ENCODE data around the gene USP20.

USP20 gene

GRCh38 chr9:129888293-129889121, 53.2 kb downstream of the USP20 start:
- in situ Hi-C loops (cut with MboI; ENCODE audit: low sequenced_read_pairs), result loop anchor here (25.0 kb wide), 1 partner anchor 349 kb away; no protein-coding TSS in a partner anchor

- in situ Hi-C loops (cut with MboI; ENCODE audit: low sequenced_read_pairs), result loop anchor here (25.0 kb wide), 1 partner anchor 348 kb away; no protein-coding TSS in a partner anchor
Observed at GRCh38 chr9:129889122-129889940, 54.1 kb downstream of the USP20 start.

- in situ Hi-C loops (cut with MboI; ENCODE audit: low sequenced_read_pairs), result loop anchor here (25.0 kb wide), 1 partner anchor 347 kb away; no protein-coding TSS in a partner anchor
Observed at GRCh38 chr9:129889941-129890717, 54.9 kb downstream of the USP20 start.

- in situ Hi-C loops (cut with MboI; ENCODE audit: low sequenced_read_pairs), result loop anchor here (25.0 kb wide), 1 partner anchor 346 kb away; no protein-coding TSS in a partner anchor
Observed at GRCh38 chr9:129890718-129891299, 55.6 kb downstream of the USP20 start.

GRCh38 chr9:129891569-129891968, 56.3 kb downstream of the USP20 start:
- in situ Hi-C loops (cut with MboI; ENCODE audit: low sequenced_read_pairs), result loop anchor here (25.0 kb wide), 1 partner anchor 346 kb away; no protein-coding TSS in a partner anchor

- in situ Hi-C loops (cut with MboI; ENCODE audit: low sequenced_read_pairs), result loop anchor here (25.0 kb wide), 1 partner anchor 343 kb away; no protein-coding TSS in a partner anchor
Observed at GRCh38 chr9:129894120-129894823, 59.0 kb downstream of the USP20 start.

GRCh38 chr9:129895376-129896268, 60.4 kb downstream of the USP20 start:
- in situ Hi-C loops (cut with MboI; ENCODE audit: low sequenced_read_pairs), result loop anchor here (25.0 kb wide), 1 partner anchor 342 kb away; no protein-coding TSS in a partner anchor

GRCh38 chr9:129897263-129897662, 62.0 kb downstream of the USP20 start:
- in situ Hi-C loops (cut with MboI; ENCODE audit: low sequenced_read_pairs), result loop anchor here (25.0 kb wide), 1 partner anchor 340 kb away; no protein-coding TSS in a partner anchor

- in situ Hi-C loops (cut with MboI; ENCODE audit: low sequenced_read_pairs), result loop anchor here (25.0 kb wide), 1 partner anchor 339 kb away; no protein-coding TSS in a partner anchor
Observed at GRCh38 chr9:129898185-129898584, 62.9 kb downstream of the USP20 start.

GRCh38 chr9:129899620-129900019, 64.4 kb downstream of the USP20 start:
- in situ Hi-C loops (cut with MboI; ENCODE audit: low sequenced_read_pairs), result loop anchor here (25.0 kb wide), 1 partner anchor 338 kb away; no protein-coding TSS in a partner anchor

GRCh38 chr9:129900263-129901027, 65.2 kb downstream of the USP20 start:
- in situ Hi-C loops (cut with MboI; ENCODE audit: low sequenced_read_pairs), result no loop called here

GRCh38 chr9:129901993-129902739, 66.9 kb downstream of the USP20 start:
- in situ Hi-C loops (cut with MboI; ENCODE audit: low sequenced_read_pairs), result no loop called here

- in situ Hi-C loops (cut with MboI; ENCODE audit: low sequenced_read_pairs), result no loop called here
Observed at GRCh38 chr9:129902740-129903134, 67.5 kb downstream of the USP20 start.

GRCh38 chr9:129904734-129905133, 69.5 kb downstream of the USP20 start:
- in situ Hi-C loops (cut with MboI; ENCODE audit: low sequenced_read_pairs), result no loop called here

GRCh38 chr9:129906298-129906697, 71.0 kb downstream of the USP20 start:
- in situ Hi-C loops (cut with MboI; ENCODE audit: low sequenced_read_pairs), result no loop called here

- in situ Hi-C loops (cut with MboI; ENCODE audit: low sequenced_read_pairs), result no loop called here
Observed at GRCh38 chr9:129907201-129907600, 71.9 kb downstream of the USP20 start.

GRCh38 chr9:129908906-129909305, 73.6 kb downstream of the USP20 start:
- in situ Hi-C loops (cut with MboI; ENCODE audit: low sequenced_read_pairs), result no loop called here
